Measurements from ENCODE around the gene LRRC36. TPM values are rescaled to one million over a fixed set of nuclear protein-coding genes. Genes with fewer than 3 reads are reported as not detected.

Gene LRRC36
- total RNA-seq, 2 donors from 2014 or later: 0.56 TPM; not detected in 1

- intact Hi-C loops (cut with DNase I): loop anchor here in 1 of 2 donors (10.0 kb wide), 1 partner anchor 1097 kb away; no protein-coding TSS in a partner anchor
Measured at GRCh38 chr16:67287960-67288359, 38.7 kb upstream of the LRRC36 start.

DNA sequence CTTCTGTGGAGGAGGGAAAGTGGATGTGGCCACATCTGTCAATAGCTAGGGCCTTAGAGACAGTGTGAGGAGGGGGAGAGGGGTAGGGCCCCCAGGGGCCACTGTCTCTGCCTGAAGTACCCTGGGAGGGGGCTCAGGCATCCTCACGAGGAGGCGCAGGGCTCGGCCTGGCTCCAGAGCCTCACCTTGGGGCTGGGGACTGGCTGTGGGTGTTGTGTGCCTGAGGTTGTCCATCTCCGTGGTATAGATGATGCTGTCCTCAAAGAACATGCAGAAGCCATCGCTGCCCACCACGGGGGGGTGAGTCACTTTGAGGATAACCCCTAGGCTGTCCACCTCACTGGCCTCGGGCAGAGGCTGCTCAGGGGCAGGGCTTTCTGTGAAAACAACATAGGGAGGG lies 35.2 kb upstream of the LRRC36 start:
- no peak for DNase-seq (ENCODE audit: low spot score)
- intact Hi-C loops (cut with DNase I): no loop called here

More at GRCh38 chr16:67287960-67288359, 38.7 kb upstream of the LRRC36 start:
- DNase-seq (ENCODE audit: low spot score): no peak

- intact Hi-C loops (cut with DNase I): no loop called here
- DNase-seq (ENCODE audit: low spot score): no peak
Measured at GRCh38 chr16:67294171-67294757, 32.4 kb upstream of the LRRC36 start.

DNA sequence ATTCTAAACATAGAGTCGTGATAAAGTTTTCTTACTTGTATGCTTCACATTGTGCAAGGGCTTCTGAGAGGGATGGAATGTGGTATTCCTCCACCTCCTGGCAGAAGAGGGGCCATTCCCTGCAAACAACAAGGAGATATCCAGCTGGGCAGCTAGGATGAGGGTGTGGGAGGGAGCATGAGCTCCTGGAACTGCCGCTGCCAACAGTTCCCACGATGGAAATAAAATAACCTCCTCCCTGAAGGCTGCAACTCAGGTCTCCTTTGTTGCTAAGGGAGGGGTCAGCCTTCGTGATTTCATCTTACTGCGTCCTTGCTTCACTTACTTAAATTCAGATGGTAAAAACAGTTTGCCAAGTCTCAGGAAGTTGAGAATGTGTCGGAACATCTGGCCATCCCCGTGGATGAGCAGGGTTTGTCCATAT lies 31.7 kb upstream of the LRRC36 start:
- DNase-seq (ENCODE audit: low spot score): no peak
- intact Hi-C loops (cut with DNase I): no loop called here

- DNase-seq (ENCODE audit: low spot score): peak; percentile 1
- intact Hi-C loops (cut with DNase I): no loop called here
Measured at GRCh38 chr16:67296420-67296819, 30.2 kb upstream of the LRRC36 start.

GRCh38 chr16:67298277-67298676 lies 28.3 kb upstream of the LRRC36 start:
- no peak for DNase-seq (ENCODE audit: low spot score)
- intact Hi-C loops (cut with DNase I): no loop called here

DNA sequence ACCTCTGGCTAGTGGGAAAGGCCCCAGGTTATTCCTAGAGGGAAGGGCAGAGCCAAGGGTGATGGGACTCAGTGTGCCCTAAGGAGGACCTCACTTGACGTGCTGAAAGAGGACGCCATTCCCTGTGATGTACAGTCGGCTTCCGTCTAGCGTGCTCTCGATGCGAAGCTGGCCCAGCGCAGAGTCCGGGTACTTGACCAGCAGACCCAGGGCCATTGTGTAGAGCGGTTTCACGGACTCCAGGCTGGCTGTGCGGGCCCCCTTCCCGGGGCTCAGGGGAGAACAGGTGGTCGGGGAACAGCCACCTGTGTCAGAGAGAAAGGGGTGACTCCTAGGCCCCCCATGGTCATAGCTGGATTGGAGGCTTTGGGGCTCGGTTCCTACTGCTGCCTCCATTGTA lies 27.3 kb upstream of the LRRC36 start:
- no peak for DNase-seq (ENCODE audit: low spot score)
- intact Hi-C loops (cut with DNase I): no loop called here

- peak; percentile 93 for DNase-seq (ENCODE audit: low spot score)
- intact Hi-C loops (cut with DNase I): no loop called here
Measured at GRCh38 chr16:67301080-67301782, 25.4 kb upstream of the LRRC36 start.

- peak; percentile 62 for DNase-seq (ENCODE audit: low spot score)
- intact Hi-C loops (cut with DNase I): no loop called here
Measured at GRCh38 chr16:67302076-67302475, 24.5 kb upstream of the LRRC36 start.

DNA sequence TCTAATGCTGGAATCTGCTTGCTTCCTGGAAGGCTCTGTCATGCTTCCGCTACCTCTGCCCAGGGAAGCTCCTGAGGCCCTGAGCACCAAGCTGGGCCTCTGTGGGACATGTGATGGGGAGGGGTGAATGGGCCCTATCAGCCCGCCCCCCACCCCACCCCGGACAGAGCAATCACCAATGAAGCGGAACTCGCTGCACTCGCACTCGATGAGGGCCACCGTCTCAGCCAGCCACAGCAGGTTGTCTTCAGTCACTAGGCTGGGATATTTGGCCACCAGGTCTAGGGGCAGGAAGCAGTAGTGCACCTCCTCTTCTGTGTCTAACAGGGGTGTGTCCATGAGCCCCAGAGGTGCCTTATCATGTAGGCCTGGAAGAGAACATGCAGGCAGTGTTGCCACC lies 23.6 kb upstream of the LRRC36 start:
- intact Hi-C loops (cut with DNase I): no loop called here
- DNase-seq (ENCODE audit: low spot score): no peak

GRCh38 chr16:67304020-67304419 lies 22.6 kb upstream of the LRRC36 start:
- no peak for DNase-seq (ENCODE audit: low spot score)
- intact Hi-C loops (cut with DNase I): no loop called here

GRCh38 chr16:67305216-67306071 lies 21.2 kb upstream of the LRRC36 start:
- DNase-seq (ENCODE audit: low spot score): no peak
- intact Hi-C loops (cut with DNase I): no loop called here

DNA sequence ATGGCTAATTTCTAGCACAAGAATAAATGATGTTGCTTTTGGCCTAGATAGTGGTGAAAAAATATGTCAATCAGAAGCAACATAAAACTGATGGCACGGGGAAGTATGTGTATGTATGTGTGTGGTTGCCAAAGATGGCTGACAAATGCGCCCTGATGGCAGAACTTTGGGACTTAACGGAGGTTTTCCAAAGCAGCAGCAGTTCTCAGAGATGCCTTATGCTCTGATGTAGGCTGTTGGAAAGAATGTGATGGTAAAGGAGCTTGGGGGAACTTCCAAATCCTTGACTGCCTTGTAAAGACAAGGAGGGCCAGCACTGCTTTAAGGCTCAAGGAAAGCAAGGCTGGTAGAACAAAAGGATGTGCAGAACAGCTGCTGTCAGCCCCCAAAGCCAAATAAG lies 16.1 kb upstream of the LRRC36 start:
- DNase-seq (ENCODE audit: low spot score): no peak
- intact Hi-C loops (cut with DNase I): no loop called here

GRCh38 chr16:67311607-67312488 lies 14.8 kb upstream of the LRRC36 start:
- intact Hi-C loops (cut with DNase I): no loop called here
- DNase-seq (ENCODE audit: low spot score): no peak

DNA sequence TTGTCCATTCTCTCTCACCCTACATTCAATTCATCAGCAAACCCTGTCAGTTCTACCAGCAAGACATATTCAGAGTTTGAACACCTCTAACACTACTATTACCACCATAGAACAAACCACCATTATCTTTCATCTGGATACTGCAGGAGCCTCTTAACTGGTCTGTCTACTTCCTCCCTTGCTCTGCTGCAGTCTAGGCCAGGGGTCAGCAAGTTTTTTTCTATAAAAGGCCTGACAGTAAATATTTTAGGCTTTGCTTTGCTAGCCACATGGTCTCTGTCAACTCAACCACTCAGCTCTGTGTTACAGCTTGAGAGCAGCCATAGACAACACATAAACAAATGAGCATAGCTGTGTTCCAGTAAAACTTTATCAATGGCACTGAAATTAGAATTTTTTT lies 13.9 kb upstream of the LRRC36 start:
- intact Hi-C loops (cut with DNase I): no loop called here
- no peak for DNase-seq (ENCODE audit: low spot score)

DNA sequence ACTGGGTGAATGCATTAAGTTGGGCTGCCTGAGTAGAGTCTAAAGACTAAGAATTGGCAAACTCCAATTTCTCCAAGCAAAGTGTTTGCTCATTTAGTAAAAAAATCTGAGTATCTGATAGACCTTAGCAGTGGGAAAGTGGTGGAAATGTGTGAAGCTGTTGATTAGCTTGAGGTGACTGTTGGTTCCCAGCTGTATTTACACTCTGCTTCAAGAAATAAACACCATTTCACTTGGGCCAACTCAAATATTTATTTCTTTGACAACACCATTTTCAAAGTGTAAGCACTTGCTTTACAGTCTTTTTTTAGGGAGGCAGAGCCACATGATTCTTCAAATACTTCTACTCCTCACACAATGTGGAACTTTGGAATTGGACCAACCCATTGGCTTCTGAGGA lies 8.8 kb upstream of the LRRC36 start:
- intact Hi-C loops (cut with DNase I): no loop called here
- DNase-seq (ENCODE audit: low spot score): no peak

DNA sequence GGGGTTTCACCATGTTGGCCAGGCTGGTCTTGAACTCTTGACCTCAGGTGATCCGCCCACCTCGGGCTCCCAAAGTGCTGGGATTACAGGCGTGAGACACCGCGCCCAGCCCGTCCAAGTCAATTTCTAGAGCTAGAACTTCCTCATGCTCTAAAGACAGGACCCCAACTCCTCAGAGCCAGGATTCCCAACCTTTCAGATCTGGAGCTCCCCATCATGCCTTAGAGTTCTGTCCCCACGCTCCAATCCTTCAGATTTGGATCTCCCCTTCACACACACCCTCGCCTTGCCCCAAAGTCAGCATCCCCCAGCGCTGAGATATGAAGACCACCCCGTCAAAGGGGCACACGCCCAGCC lies 522 bp upstream of the LRRC36 start:
- no peak for DNase-seq (ENCODE audit: low spot score)
- intact Hi-C loops (cut with DNase I): no loop called here

- no peak for DNase-seq (ENCODE audit: low spot score)
- intact Hi-C loops (cut with DNase I): no loop called here
Measured at GRCh38 chr16:67327743-67328142, 1.1 kb downstream of the LRRC36 start.

- DNase-seq (ENCODE audit: low spot score): no peak
- intact Hi-C loops (cut with DNase I): no loop called here
Measured at GRCh38 chr16:67329901-67330300, 3.3 kb downstream of the LRRC36 start.

All from posterior vena cava (tissue), 2 donors.